ENCODE data around the gene TPRN.

Gene TPRN

DNA sequence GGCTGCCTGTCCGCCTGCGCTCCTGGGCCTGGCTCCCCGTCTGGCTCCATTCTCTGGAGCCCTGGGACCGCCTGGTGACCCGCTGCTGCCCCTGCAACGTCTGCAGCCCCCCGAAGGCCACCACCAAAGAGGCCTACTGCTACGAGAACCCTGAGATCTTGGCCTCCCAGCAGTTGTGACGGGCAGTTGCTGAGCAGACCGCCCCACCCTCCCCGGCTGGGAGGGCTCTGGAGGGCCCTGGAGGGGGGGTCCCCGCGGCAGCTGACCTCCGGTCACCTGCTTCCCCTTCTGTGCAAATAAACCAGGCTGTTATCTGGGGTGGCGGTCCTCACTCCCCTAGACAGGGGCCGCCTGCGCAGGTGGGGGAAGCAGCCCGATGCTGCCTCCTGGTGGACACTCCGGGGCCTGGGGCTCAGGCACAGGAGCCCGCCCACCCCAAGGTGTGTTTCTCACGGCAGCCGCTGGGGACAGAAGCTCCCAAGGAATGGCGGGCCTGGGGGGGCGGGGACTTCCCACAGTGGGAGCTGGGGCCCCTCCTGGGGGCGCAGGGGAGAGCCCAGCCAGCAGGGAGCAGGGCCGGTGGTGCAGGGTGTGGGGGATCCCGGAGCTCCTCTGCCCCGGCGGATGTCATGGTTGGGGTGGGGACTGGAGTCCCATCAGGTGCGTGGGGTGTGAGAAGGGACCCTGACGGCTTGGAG is 35.8 kb upstream of the TPRN start:
- DNase-seq (ENCODE audit: low read depth) = peak; percentile 88

- DNase-seq (ENCODE audit: low read depth) = no peak
These were observed 35.1 kb upstream of the TPRN start for GRCh38 chr9:137235424-137236237.

- DNase-seq (ENCODE audit: low read depth) = no peak
These were observed 34.4 kb upstream of the TPRN start for GRCh38 chr9:137234758-137235423.

DNA sequence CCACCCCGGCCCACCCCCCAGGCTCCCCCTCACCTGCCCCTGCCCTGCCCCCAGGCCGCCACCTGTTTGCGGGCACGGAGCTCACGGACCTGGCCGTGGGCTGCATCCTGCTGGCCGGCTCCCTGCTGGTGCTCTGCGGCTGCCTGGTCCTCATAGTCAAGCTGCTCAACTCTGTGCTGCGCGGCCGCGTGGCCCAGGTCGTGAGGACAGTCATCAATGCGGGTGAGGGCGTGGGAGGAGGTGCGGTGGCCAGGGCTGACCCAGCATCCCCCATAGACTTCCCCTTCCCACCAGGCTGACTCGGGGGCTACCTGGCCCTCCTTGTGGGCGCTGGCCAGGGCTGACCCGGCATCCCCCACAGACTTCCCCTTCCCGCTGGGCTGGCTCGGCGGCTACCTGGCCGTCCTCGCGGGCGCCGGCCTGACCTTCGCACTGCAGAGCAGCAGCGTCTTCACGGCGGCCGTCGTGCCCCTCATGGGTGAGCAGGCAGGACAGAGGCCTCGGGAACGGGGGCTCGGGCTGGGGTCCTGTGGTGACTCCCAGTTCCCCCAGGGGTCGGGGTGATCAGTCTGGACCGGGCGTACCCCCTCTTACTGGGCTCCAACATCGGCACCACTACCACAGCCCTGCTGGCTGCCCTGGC is 33.6 kb upstream of the TPRN start:
- no peak for DNase-seq (ENCODE audit: low read depth)

GRCh38 chr9:137233143-137233980 is 32.8 kb upstream of the TPRN start:
- DNase-seq (ENCODE audit: low read depth) = no peak

DNA sequence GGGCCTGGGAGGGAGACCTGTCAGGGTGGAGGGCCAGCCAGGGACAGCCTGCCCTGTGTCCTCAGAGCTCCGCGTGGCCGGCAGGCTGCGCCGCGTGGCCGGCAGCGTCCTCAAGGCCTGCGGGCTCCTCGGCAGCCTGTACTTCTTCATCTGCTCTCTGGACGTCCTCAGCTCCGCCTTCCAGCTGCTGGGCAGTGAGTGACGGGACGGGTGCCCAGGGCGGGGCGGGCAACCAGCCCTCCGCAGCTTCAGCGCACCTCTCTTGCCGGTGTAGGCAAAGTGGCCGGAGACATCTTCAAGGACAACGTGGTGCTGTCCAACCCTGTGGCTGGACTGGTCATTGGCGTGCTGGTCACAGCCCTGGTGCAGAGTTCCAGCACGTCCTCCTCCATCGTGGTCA is 32.0 kb upstream of the TPRN start:
- no peak for DNase-seq (ENCODE audit: low read depth)

GRCh38 chr9:137232101-137232500 is 31.6 kb upstream of the TPRN start:
- no peak for DNase-seq (ENCODE audit: low read depth)

- DNase-seq (ENCODE audit: low read depth) = no peak
These were observed 31.0 kb upstream of the TPRN start for GRCh38 chr9:137231372-137232039.

GRCh38 chr9:137230705-137231371 is 30.3 kb upstream of the TPRN start, which contains the start of gene SLC34A3:
TSS of gene SLC34A3 (plus strand) at chr9:137230901. CDS start at chr9:137231703, 802 bp downstream.
- DNase-seq (ENCODE audit: low read depth) = no peak

- no peak for DNase-seq (ENCODE audit: low read depth)
These were observed 29.6 kb upstream of the TPRN start for GRCh38 chr9:137229903-137230704.

- DNase-seq (ENCODE audit: low read depth) = no peak
These were observed 28.7 kb upstream of the TPRN start for GRCh38 chr9:137228968-137229896.

- DNase-seq (ENCODE audit: low read depth) = no peak
These were observed 28.0 kb upstream of the TPRN start for GRCh38 chr9:137228506-137228967.

GRCh38 chr9:137227853-137228505 is 27.4 kb upstream of the TPRN start:
- no peak for DNase-seq (ENCODE audit: low read depth)

GRCh38 chr9:137227054-137227852 is 26.7 kb upstream of the TPRN start, which contains the start of gene RNF224:
TSS of gene RNF224 (plus strand) at chr9:137227502. CDS start at chr9:137228336, 834 bp downstream.
- peak; percentile 74 for DNase-seq (ENCODE audit: low read depth)

GRCh38 chr9:137226338-137227053 is 26.0 kb upstream of the TPRN start:
- no peak for DNase-seq (ENCODE audit: low read depth)

All from T follicular helper cell (primary cell).